IMR-90 (cell line): ENCODE results near the gene RPL27A. TPM values are rescaled to one million over a fixed set of nuclear protein-coding genes. Genes with fewer than 3 reads are reported as not detected.

ENCODE experiments used
- ATAC-seq: fragments of 200-7000 bp; cut with Tn5 transposase; 2 replicates; pipeline ENCODE4 v1.9.1; 2020; ENCODE audit warnings: low read depth, mild to moderate bottlenecking, moderate library complexity
- BruUV-seq: library from RNA; stranded (reverse); fragments of 400-500 nt; replicated peaks from 2 replicates; lab custom pipeline; 2021; lab: Mats Ljungman, UMichigan
- CTCF ChIA-PET: fragments of 300-600 bp; formaldehyde crosslinking; extraction: SDS; loops from one replicate; lab custom pipeline; 2021; ENCODE audit warnings: antibody characterized with exemption; lab: Yijun Ruan, JAX
- POLR2A ChIA-PET: fragments of 300-600 bp; sonication (Branson Sonifier 250); formaldehyde crosslinking; loops from one replicate; lab custom pipeline; 2022; ENCODE audit warnings: antibody characterized with exemption; ENCODE audit not compliant: unreplicated experiment; lab: Charles Lee
- DNase-seq: peaks from one replicate; pipeline ENCODE4 v3.0.0; 2013
- H2AFZ ChIP-seq: replicated peaks from 2 replicates; pipeline ENCODE3; 2013; ENCODE audit warnings: low read length, mild to moderate bottlenecking; ENCODE audit not compliant: poor library complexity
- H2AK5ac ChIP-seq: 2 replicates; pipeline ENCODE4 v1.6.1; 2013; ENCODE audit warnings: low read depth, low read length, inconsistent platforms
- H2AK9ac ChIP-seq: replicated peaks from 2 replicates; pipeline ENCODE3; 2013; ENCODE audit warnings: mild to moderate bottlenecking, low read depth, low read length, moderate library complexity; ENCODE audit not compliant: poor library complexity
- H2BK120ac ChIP-seq: 2 replicates; pipeline ENCODE4 v1.6.1; 2013; ENCODE audit warnings: low read depth, low read length, inconsistent platforms
- H2BK15ac ChIP-seq: 3 replicates; pipeline ENCODE4 v1.6.1; 2013; ENCODE audit warnings: low read depth, low read length, inconsistent platforms
- H2BK20ac ChIP-seq: 2 replicates; pipeline ENCODE4 v1.6.1; 2013; ENCODE audit warnings: low read depth, mild to moderate bottlenecking, inconsistent platforms, low read length, moderate library complexity
- H2BK5ac ChIP-seq: 2 replicates; pipeline ENCODE4 v1.6.1; 2013; ENCODE audit warnings: mild to moderate bottlenecking, low read depth, low read length, inconsistent platforms; ENCODE audit not compliant: poor library complexity, severe bottlenecking
- H3K14ac ChIP-seq: replicated peaks from 2 replicates; pipeline ENCODE4 v1.6.1; 2013; ENCODE audit warnings: low read depth, low read length, inconsistent platforms
- H3K18ac ChIP-seq: 2 replicates; pipeline ENCODE4 v1.6.1; 2013; ENCODE audit warnings: low read depth, low read length, control low read depth
- H3K23ac ChIP-seq: 2 replicates; pipeline ENCODE4 v1.6.1; 2013; ENCODE audit warnings: low read depth, low read length, inconsistent platforms
- H3K27ac ChIP-seq: 2 replicates; pipeline ENCODE4 v1.5.1; 2013; ENCODE audit warnings: mild to moderate bottlenecking, control low read depth, low read length; ENCODE audit not compliant: insufficient read depth
- H3K27me3 ChIP-seq: 2 replicates; pipeline ENCODE4 v1.6.1; 2013; ENCODE audit warnings: low read length; ENCODE audit not compliant: control insufficient read depth, insufficient read depth
- H3K36me3 ChIP-seq: 2 replicates; pipeline ENCODE4 v1.6.1; 2013; ENCODE audit warnings: low read length, mixed read lengths; ENCODE audit not compliant: control insufficient read depth, insufficient read depth
- H3K4ac ChIP-seq: 2 replicates; pipeline ENCODE4 v1.6.1; 2013; ENCODE audit warnings: low read depth, low read length, inconsistent platforms
- H3K4me1 ChIP-seq: 2 replicates; pipeline ENCODE4 v1.6.1; 2013; ENCODE audit warnings: low read length, mixed read lengths; ENCODE audit not compliant: control insufficient read depth, insufficient read depth
- H3K4me2 ChIP-seq: 2 replicates; pipeline ENCODE4 v1.6.1; 2013; ENCODE audit warnings: low read depth, mild to moderate bottlenecking, control low read depth, low read length, moderate library complexity
- H3K4me3 ChIP-seq: 2 replicates; pipeline ENCODE4 v1.5.1; 2013; ENCODE audit warnings: low read depth, mild to moderate bottlenecking, control low read depth, low read length, moderate library complexity; ENCODE audit not compliant: insufficient read depth
- H3K56ac ChIP-seq: 2 replicates; pipeline ENCODE4 v1.6.1; 2013; ENCODE audit warnings: low read length, inconsistent platforms; ENCODE audit not compliant: insufficient read depth; ENCODE audit errors: extremely low read depth
- H3K79me1 ChIP-seq, 2 experiments: 2 replicates each; pipeline ENCODE4 v1.6.1; 2013; ENCODE audit warnings: low read length in 2 of 2, inconsistent platforms in 1 of 2, low read depth in 1 of 2
- H3K9ac ChIP-seq: 2 replicates; pipeline ENCODE4 v1.6.1; 2013; ENCODE audit warnings: low read depth, low read length, control low read depth
- H3K9me1 ChIP-seq: 2 replicates; pipeline ENCODE4 v1.6.1; 2013; ENCODE audit warnings: low read length, inconsistent platforms; ENCODE audit not compliant: insufficient read depth
- H3K9me3 ChIP-seq: 2 replicates; pipeline ENCODE4 v1.6.1; 2013; ENCODE audit warnings: low read length; ENCODE audit not compliant: control insufficient read depth, insufficient read depth
- H4K20me1 ChIP-seq: 2 replicates; pipeline ENCODE4 v1.6.1; 2013; ENCODE audit warnings: low read length, inconsistent platforms; ENCODE audit not compliant: insufficient read depth
- H4K5ac ChIP-seq: 2 replicates; pipeline ENCODE4 v1.6.1; 2013; ENCODE audit warnings: mild to moderate bottlenecking, low read depth, low read length, control low read depth
- H4K8ac ChIP-seq, 2 experiments: 2 replicates each; pipeline ENCODE4 v1.6.1; 2013; ENCODE audit warnings: low read depth in 2 of 2, low read length in 2 of 2, control low read depth in 1 of 2, inconsistent platforms in 1 of 2
- H4K91ac ChIP-seq: 2 replicates; pipeline ENCODE4 v1.6.1; 2013; ENCODE audit warnings: low read depth, low read length, inconsistent platforms; ENCODE audit not compliant: insufficient read depth
- BHLHE40 ChIP-seq: fragments of 150-350 bp; IDR thresholded peaks from 2 replicates; pipeline ENCODE4 v1.6.1; 2016; ENCODE audit warnings: mild to moderate bottlenecking, low read depth, low read length
- CEBPB ChIP-seq: IDR thresholded peaks from 2 replicates; pipeline ENCODE4 v1.6.1; 2012; ENCODE audit warnings: low read depth, low read length, improper control_type of control experiment
- CHD1 ChIP-seq: IDR thresholded peaks from 2 replicates; pipeline ENCODE4 v1.6.1; 2012; ENCODE audit warnings: low read depth, low read length, improper control_type of control experiment
- FOS ChIP-seq: fragments of 150-350 bp; IDR thresholded peaks from 2 replicates; pipeline ENCODE4 v1.6.1; 2016; ENCODE audit warnings: low read depth, low read length
- MAZ ChIP-seq: IDR thresholded peaks from 2 replicates; pipeline ENCODE4 v1.6.1; 2012; ENCODE audit warnings: low read depth, mild to moderate bottlenecking, low read length, improper control_type of control experiment, moderate library complexity, borderline replicate concordance
- NFE2L2 ChIP-seq: fragments of 150-350 bp; IDR thresholded peaks from 2 replicates; pipeline ENCODE4 v1.6.1; 2016; ENCODE audit warnings: low read depth, mild to moderate bottlenecking, low read length
- RCOR1 ChIP-seq: IDR thresholded peaks from 2 replicates; pipeline ENCODE4 v1.6.1; 2012; ENCODE audit warnings: mild to moderate bottlenecking, low read length, improper control_type of control experiment; ENCODE audit not compliant: insufficient replicate concordance
- WGBS, 2 experiments: methylation state at CpG; one replicate each; pipeline versions ENCODE4 v1.1.5 to v1.1.7; 2013; ENCODE audit warnings: missing lambda C conversion rate in 2 of 2; ENCODE audit not compliant: insufficient read length in 1 of 2; ENCODE audit errors: extremely low coverage in 2 of 2; 5-methylcytosine and 5-hydroxymethylcytosine counted together
- dilution Hi-C: fragments of 300-500 bp; cut with HindIII; formaldehyde crosslinking; loops from one replicate; pipeline ENCODE4 v1.14.3; 2018; ENCODE audit warnings: low sequenced_read_pairs; ENCODE audit not compliant: unreplicated experiment
- in situ Hi-C: fragments of 300-500 bp; cut with MboI; formaldehyde crosslinking; loops from 3 replicates; pipeline ENCODE4 v1.14.3; 2019; ENCODE audit warnings: low sequenced_read_pairs, inconsistent platforms, mixed read lengths
- intact Hi-C: fragments of 100-400 bp; cut with micrococcal nuclease; formaldehyde crosslinking; loops from 2 replicates; pipeline ENCODE4 v1.10.0; 2022
- polyA plus RNA-seq, 3 experiments: library from polyadenylated mRNA; depleted of rRNA; stranded (reverse); fragments of >200 nt; gene quantifications; 2 replicates each; pipeline ENCODE4 v1.2.3, GENCODE V29; 2012; ENCODE audit warnings: low replicate concordance in 1 of 3
- total RNA-seq: library from RNA; depleted of rRNA; stranded (reverse); fragments of >200 nt; gene quantifications from 2 replicates; pipeline ENCODE4 v1.2.3, GENCODE V29; 2012
- TF ChIP-seq, protein P1 (sequence below): fragments of 150-350 bp; IDR thresholded peaks from 2 replicates; pipeline ENCODE4 v1.6.1; 2016; ENCODE audit warnings: low read depth, mild to moderate bottlenecking, low read length, moderate library complexity, borderline replicate concordance

RPL27A gene
- total and polyA plus RNA-seq, 2 of the 4 experiments (the other 2 are of a cell fraction) = 786 to 849 TPM

GRCh38 chr11:8652140-8652539 lies 30.5 kb upstream of the RPL27A start:
- Histone ChIP-seq H3K18ac (no peak overlapping the region), H3K56ac (no peak overlapping the region), H4K5ac (no peak overlapping the region), H3K79me1 (peaks cover 2 to 16% of the 10 kb centered on the region in 2 experiments; a peak in 1 of 4 replicates), H4K8ac (peak overlapping the region in 1 of 2 experiments; percentile 29; a peak in 1 of 4 replicates), H4K91ac (0 out of 2 replicates have a peak overlapping the region, but pooled peaks have one; percentile 31), H3K27ac (no peak overlapping the region), H3K23ac (0 out of 2 replicates have a peak overlapping the region, but pooled peaks have one; percentile 29), H3K4ac (peak overlapping the region; percentile 55; the same call in 1 of the 2 replicates), H4K20me1 (peaks cover 4% of the 10 kb centered on the region; the same call in 1 of the 2 replicates), H2BK120ac (no peak overlapping the region), H2AK9ac (peak overlapping the region; percentile 74), H3K4me1 (peaks cover 12% of the 10 kb centered on the region), H2AK5ac (peak overlapping the region; percentile 85), H3K27me3 (no peaks in the 10 kb centered on the region), H3K4me2 (no peak overlapping the region), H2BK15ac (peak overlapping the region; percentile 57; the same call in 1 of the 3 replicates), H3K9me3 (no peaks in the 10 kb centered on the region), H2BK5ac (peak overlapping the region; percentile 68), H3K36me3 (peaks cover 10% of the 10 kb centered on the region), H3K9me1 (peaks cover 28% of the 10 kb centered on the region), H3K9ac (no peak overlapping the region), H2BK20ac (peak overlapping the region; percentile 27; the same call in 1 of the 2 replicates), H2AFZ (peak overlapping the region; percentile 34), H3K4me3 (no peak overlapping the region), H3K14ac (no peak overlapping the region)
- peak; percentile 92 for ATAC-seq
- intact Hi-C loops = loop anchor here (2.0 kb wide), 1 partner anchor 69 kb away; no protein-coding TSS in a partner anchor
- ChIA-PET CTCF (interaction anchor here (2.0 kb wide), 1 partner anchor 20 kb away, joined by 6 read pairs; no protein-coding TSS in a partner anchor), POLR2A (interaction anchor here (0.6 kb wide), 1 partner anchor 132 kb away, joined by 27 read pairs; no protein-coding TSS in a partner anchor)
- dilution Hi-C loops = no loop called here
- TF ChIP-seq FOS (peak; percentile 44; the same call in 1 of the 2 replicates), MAZ (no peak), RCOR1 (peak; percentile 67), CHD1 (no peak), CEBPB (peak; percentile 83), NFE2L2 (peak; percentile 76), BHLHE40 (no peak)
- TF ChIP-seq, protein P1, sequence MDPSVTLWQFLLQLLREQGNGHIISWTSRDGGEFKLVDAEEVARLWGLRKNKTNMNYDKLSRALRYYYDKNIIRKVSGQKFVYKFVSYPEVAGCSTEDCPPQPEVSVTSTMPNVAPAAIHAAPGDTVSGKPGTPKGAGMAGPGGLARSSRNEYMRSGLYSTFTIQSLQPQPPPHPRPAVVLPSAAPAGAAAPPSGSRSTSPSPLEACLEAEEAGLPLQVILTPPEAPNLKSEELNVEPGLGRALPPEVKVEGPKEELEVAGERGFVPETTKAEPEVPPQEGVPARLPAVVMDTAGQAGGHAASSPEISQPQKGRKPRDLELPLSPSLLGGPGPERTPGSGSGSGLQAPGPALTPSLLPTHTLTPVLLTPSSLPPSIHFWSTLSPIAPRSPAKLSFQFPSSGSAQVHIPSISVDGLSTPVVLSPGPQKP = no peak
- DNase-seq = peak; percentile 99
- BruUV-seq = no TSS peak
- WGBS, 2 experiments = no CpG with 5 or more reads among the region's 3 CpGs
- in situ Hi-C loops = no loop called here
